ENCODE data around the gene HOXA10.

DNA sequence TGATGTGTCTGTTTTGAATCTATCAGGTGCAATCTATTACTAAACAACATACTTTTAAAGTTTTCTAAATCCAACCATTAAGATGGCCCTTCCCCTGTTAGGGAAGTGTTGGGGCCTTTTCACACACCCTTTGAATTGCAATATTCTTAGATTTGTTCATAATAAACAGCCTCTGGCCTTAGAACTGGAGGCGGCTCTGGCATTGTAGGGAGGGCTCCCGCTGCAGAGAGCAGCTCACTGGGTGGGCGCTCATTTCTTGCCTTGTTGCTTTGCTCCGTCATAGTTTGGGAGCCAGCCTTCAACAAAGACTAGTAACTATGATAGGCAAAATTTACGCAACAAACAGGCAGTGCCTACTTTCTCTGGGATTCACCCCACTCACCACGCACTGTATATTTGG is 4.2 kb upstream of the HOXA10 start:
- TF ChIP-seq POLR2A (IDR thresholded peaks at IDR 0.05; ENCODE audit: low read length) (no peak), GATA1 (IDR thresholded peaks at IDR 0.05; ENCODE audit: low read depth, low read length) (no peak)
